Right lobe of liver (tissue), 4 donors: ENCODE results near the gene HSD17B11.

Experiments used
- CTCF ChIP-seq, 4 donors: fragments of 200-600 bp in 3 of 4; fragments of 450-650 bp in 1 of 4; IDR thresholded peaks; one replicate each; pipeline versions ENCODE4 v1.5.1 to v1.8.0; 2016 to 2022; ENCODE audit warnings: antibody characterized with exemption in 4 of 4, mild to moderate bottlenecking in 2 of 4
- POLR2A ChIP-seq: fragments of 450-650 bp; IDR thresholded peaks from one replicate; pipeline ENCODE4 v1.6.1; 2017; ENCODE audit warnings: antibody characterized with exemption, mild to moderate bottlenecking
- donor health status: DM: no; HTN: no; CAD: no.
- donor health status: DM: no; HTN: no; CAD: no.
- donor health status: DM: no; HTN: yes; CAD: no.

- TF ChIP-seq CTCF (IDR thresholded peaks at IDR 0.05) (no peak), POLR2A (no peak)
Observed at GRCh38 chr4:87382116-87382515, 8.9 kb downstream of the HSD17B11 start.
